ENCODE data around the gene SAMD4A.

SAMD4A gene

DNA sequence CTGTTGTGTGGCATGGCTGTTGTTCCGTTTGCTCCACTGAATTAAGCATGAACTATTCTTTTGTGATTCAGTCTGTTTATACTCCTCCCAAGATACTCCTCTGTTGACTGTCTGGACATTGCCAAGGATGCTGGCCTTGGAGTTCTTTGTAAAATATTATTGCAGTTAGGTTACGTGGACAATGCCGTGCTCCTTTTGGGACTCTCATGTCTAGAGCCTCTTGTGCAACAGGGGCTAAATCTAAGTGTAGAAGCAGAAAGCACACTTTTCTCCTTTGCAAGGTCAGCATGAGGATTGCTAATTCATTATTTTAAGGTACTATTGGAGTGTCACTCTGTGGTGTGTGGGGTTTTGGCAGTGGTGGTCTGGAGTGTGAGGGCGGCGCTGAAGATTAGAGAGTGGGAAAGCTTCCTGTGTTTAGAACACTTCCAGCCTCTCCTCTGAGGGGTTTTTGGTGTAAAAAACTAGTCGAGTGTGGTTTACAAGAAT, 125.4 kb downstream of the SAMD4A start:
- TF ChIP-seq, protein P1, sequence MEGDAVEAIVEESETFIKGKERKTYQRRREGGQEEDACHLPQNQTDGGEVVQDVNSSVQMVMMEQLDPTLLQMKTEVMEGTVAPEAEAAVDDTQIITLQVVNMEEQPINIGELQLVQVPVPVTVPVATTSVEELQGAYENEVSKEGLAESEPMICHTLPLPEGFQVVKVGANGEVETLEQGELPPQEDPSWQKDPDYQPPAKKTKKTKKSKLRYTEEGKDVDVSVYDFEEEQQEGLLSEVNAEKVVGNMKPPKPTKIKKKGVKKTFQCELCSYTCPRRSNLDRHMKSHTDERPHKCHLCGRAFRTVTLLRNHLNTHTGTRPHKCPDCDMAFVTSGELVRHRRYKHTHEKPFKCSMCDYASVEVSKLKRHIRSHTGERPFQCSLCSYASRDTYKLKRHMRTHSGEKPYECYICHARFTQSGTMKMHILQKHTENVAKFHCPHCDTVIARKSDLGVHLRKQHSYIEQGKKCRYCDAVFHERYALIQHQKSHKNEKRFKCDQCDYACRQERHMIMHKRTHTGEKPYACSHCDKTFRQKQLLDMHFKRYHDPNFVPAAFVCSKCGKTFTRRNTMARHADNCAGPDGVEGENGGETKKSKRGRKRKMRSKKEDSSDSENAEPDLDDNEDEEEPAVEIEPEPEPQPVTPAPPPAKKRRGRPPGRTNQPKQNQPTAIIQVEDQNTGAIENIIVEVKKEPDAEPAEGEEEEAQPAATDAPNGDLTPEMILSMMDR (conservative IDR thresholded peaks at IDR 0.05; ENCODE audit: low read depth, low read length): no peak
- Histone ChIP-seq H3K4me1 (ENCODE audit: low read depth, poor library complexity, severe bottlenecking) (no peaks in the 10 kb centered on the region), H3K9ac (no peak overlapping the region), H3K27ac (no peak overlapping the region), H3K79me2 (ENCODE audit: insufficient read depth, low read depth) (no peaks in the 10 kb centered on the region), H3K27me3 (ENCODE audit: insufficient read depth, low read depth) (no peaks in the 10 kb centered on the region), H3K4me3 (IDR thresholded peaks at IDR 0.05; ENCODE audit: insufficient read depth, low read depth, low read length) (no peak overlapping the region), H2AFZ (ENCODE audit: low read depth) (no peak overlapping the region), H3K4me2 (no peak overlapping the region), H3K36me3 (ENCODE audit: insufficient read depth) (no peaks in the 10 kb centered on the region), H4K20me1 (ENCODE audit: insufficient read depth) (no peaks in the 10 kb centered on the region)

DNA sequence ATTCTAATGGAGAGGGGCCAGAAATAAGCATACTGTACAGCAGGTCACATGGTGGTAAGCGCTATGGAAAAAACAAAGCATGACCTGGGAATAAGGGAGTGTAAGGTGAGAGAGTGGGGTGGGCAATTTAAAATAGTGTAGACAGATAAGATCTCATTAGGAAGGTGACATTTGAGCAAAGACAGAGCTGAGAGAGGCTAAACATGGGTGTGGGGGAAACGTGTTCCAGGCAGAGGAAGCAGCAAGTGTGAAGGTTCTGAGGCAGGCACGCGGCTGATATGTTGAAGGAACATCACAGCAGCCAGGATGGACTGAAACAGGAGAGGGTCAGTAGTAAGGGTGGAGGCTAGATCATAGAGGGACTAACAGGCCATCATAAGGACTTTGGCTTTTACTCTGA, 126.8 kb downstream of the SAMD4A start:
- H3K4me2 ChIP-seq: no peak overlapping the region
- H4K20me1 ChIP-seq (ENCODE audit: insufficient read depth): no peaks in the 10 kb centered on the region
- TF ChIP-seq, protein P1 (conservative IDR thresholded peaks at IDR 0.05; ENCODE audit: low read depth, low read length): no peak
- no peaks in the 10 kb centered on the region for H3K36me3 ChIP-seq (ENCODE audit: insufficient read depth)
- H3K27ac ChIP-seq: no peak overlapping the region
- H2AFZ ChIP-seq (ENCODE audit: low read depth): no peak overlapping the region
- H3K4me1 ChIP-seq (ENCODE audit: low read depth, poor library complexity, severe bottlenecking): peaks cover 1% of the 10 kb centered on the region
- H3K79me2 ChIP-seq (ENCODE audit: insufficient read depth, low read depth): no peaks in the 10 kb centered on the region
- H3K27me3 ChIP-seq (ENCODE audit: insufficient read depth, low read depth): no peaks in the 10 kb centered on the region
- no peak overlapping the region for H3K9ac ChIP-seq
- no peak overlapping the region for H3K4me3 ChIP-seq (IDR thresholded peaks at IDR 0.05; ENCODE audit: insufficient read depth, low read depth, low read length)

DNA sequence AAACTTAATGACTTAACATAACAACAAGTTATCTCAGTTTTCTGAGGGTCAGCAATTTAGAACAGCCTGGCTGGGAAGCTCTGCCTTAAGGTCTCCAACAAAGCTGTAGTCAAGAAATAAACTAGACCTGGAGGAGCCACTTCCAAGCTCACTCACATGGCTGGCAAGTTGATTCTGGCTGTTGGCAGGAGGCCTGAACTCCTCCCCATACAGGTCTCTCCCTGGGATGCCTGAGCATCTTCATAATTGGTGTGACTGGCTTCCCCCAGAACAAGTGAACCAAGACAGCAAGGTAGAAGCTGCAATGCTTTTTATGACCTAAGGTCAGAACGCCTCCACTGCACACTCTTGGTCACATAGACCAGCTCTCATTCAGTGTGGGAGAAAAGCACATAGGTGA, 128.3 kb downstream of the SAMD4A start:
- TF ChIP-seq, protein P1 (conservative IDR thresholded peaks at IDR 0.05; ENCODE audit: low read depth, low read length): no peak
- Histone ChIP-seq H3K36me3 (ENCODE audit: insufficient read depth) (no peaks in the 10 kb centered on the region), H3K4me3 (IDR thresholded peaks at IDR 0.05; ENCODE audit: insufficient read depth, low read depth, low read length) (no peak overlapping the region), H4K20me1 (ENCODE audit: insufficient read depth) (no peaks in the 10 kb centered on the region), H3K9ac (no peak overlapping the region), H3K4me2 (no peak overlapping the region), H2AFZ (ENCODE audit: low read depth) (no peak overlapping the region), H3K27me3 (ENCODE audit: insufficient read depth, low read depth) (no peaks in the 10 kb centered on the region), H3K27ac (no peak overlapping the region), H3K4me1 (ENCODE audit: low read depth, poor library complexity, severe bottlenecking) (peaks cover 10% of the 10 kb centered on the region), H3K79me2 (ENCODE audit: insufficient read depth, low read depth) (no peaks in the 10 kb centered on the region)

GRCh38 chr14:54697001-54697400, 130.1 kb downstream of the SAMD4A start:
- Histone ChIP-seq H4K20me1 (ENCODE audit: insufficient read depth) (no peaks in the 10 kb centered on the region), H3K4me2 (no peak overlapping the region), H2AFZ (ENCODE audit: low read depth) (no peak overlapping the region), H3K27me3 (ENCODE audit: insufficient read depth, low read depth) (no peaks in the 10 kb centered on the region), H3K79me2 (ENCODE audit: insufficient read depth, low read depth) (no peaks in the 10 kb centered on the region), H3K9ac (no peak overlapping the region), H3K4me3 (IDR thresholded peaks at IDR 0.05; ENCODE audit: insufficient read depth, low read depth, low read length) (no peak overlapping the region), H3K36me3 (ENCODE audit: insufficient read depth) (no peaks in the 10 kb centered on the region), H3K4me1 (ENCODE audit: low read depth, poor library complexity, severe bottlenecking) (peaks cover 10% of the 10 kb centered on the region), H3K27ac (no peak overlapping the region)
- TF ChIP-seq, protein P1 (conservative IDR thresholded peaks at IDR 0.05; ENCODE audit: low read depth, low read length): no peak

Measured in KMS-11 (cell line).